DND-41 (cell line): ENCODE results near the gene KCNG2.

Experiments used
- EZH2 ChIP-seq: IDR thresholded peaks from 3 replicates; pipeline ENCODE4 v1.6.1; 2012; ENCODE audit warnings: borderline replicate concordance, low read depth, mild to moderate bottlenecking, moderate library complexity, low read length, inconsistent platforms; ENCODE audit not compliant: severe bottlenecking
- TF ChIP-seq, protein P1 (sequence below): IDR thresholded peaks from 2 replicates; pipeline ENCODE4 v1.5.1; 2012; ENCODE audit warnings: borderline replicate concordance, low read length, moderate library complexity, mild to moderate bottlenecking; ENCODE audit not compliant: poor library complexity, severe bottlenecking; ENCODE audit errors: extremely low read depth

DNA sequence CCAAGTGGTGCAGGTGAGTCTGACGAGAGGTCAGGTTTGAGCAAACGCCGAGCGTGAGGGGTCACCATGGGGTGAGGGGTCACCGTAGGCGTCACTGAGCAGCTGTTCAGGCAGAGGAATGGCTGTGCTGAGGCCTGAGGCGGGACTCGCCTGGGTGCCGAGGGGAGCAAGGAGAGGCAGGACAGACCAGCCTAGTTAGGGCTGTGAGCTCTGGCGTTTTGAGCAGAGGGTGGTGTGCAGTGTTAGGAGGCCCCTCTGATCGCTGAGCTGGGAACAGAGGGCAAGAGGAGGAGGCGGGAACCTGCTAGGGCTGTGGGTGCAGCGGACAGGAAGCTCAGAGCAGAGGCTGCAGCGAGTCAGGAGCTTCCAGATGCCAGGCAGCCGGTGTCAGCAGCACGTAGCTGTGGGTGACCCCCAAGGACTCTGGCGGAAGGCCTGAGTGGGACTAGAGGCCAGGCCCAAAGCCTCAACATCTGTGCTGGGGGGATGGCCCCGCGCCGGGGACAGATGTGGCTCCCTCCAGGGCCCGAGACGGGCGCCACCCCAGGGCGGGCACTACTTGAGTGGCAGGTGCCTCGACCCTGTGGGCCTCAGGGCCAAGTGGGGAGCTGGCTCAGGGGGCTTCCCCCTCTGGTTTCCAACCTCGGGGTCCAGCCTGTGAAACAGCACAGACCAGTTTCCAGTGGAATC is 55.7 kb downstream of the KCNG2 start:
- TF ChIP-seq, protein P1, sequence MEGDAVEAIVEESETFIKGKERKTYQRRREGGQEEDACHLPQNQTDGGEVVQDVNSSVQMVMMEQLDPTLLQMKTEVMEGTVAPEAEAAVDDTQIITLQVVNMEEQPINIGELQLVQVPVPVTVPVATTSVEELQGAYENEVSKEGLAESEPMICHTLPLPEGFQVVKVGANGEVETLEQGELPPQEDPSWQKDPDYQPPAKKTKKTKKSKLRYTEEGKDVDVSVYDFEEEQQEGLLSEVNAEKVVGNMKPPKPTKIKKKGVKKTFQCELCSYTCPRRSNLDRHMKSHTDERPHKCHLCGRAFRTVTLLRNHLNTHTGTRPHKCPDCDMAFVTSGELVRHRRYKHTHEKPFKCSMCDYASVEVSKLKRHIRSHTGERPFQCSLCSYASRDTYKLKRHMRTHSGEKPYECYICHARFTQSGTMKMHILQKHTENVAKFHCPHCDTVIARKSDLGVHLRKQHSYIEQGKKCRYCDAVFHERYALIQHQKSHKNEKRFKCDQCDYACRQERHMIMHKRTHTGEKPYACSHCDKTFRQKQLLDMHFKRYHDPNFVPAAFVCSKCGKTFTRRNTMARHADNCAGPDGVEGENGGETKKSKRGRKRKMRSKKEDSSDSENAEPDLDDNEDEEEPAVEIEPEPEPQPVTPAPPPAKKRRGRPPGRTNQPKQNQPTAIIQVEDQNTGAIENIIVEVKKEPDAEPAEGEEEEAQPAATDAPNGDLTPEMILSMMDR: no peak
- TF ChIP-seq EZH2: no peak
